Measurements from ENCODE around the gene GABRB2. TPM values are rescaled to one million over a fixed set of nuclear protein-coding genes. Genes with fewer than 3 reads are reported as not detected.

The GABRB2 gene
- total RNA-seq, 1 donor from 2014 or later: 0.21 TPM

GRCh38 chr5:161333194-161333880, 213.2 kb downstream of the GABRB2 start:
- no peak for TF ChIP-seq CTCF (conservative IDR thresholded peaks at IDR 0.05)
- H3K36me3 Mint-ChIP-seq (ENCODE audit: low read depth): peaks cover 3% of the 10 kb centered on the region
- H3K27ac Mint-ChIP-seq (ENCODE audit: unreplicated experiment): no peak overlapping the region
- peaks cover 11% of the 10 kb centered on the region for H3K4me1 Mint-ChIP-seq
- H3K27me3 Mint-ChIP-seq (ENCODE audit: low read depth): no peaks in the 10 kb centered on the region
- peaks cover 10% of the 10 kb centered on the region for H3K9me3 Mint-ChIP-seq
- no peak for DNase-seq (ENCODE audit: low read depth, low spot score)
- H3K4me3 Mint-ChIP-seq: no peak overlapping the region

- H3K27me3 Mint-ChIP-seq (ENCODE audit: low read depth): no peaks in the 10 kb centered on the region
- H3K36me3 Mint-ChIP-seq (ENCODE audit: low read depth): peaks cover 3% of the 10 kb centered on the region
- peaks cover 10% of the 10 kb centered on the region for H3K9me3 Mint-ChIP-seq
- no peak for DNase-seq (ENCODE audit: low read depth, low spot score)
- H3K4me1 Mint-ChIP-seq: peaks cover 17% of the 10 kb centered on the region
- H3K27ac Mint-ChIP-seq (ENCODE audit: unreplicated experiment): no peak overlapping the region
- no peak for TF ChIP-seq CTCF (conservative IDR thresholded peaks at IDR 0.05)
- no peak overlapping the region for H3K4me3 Mint-ChIP-seq
These were observed 214.2 kb downstream of the GABRB2 start for GRCh38 chr5:161332343-161332742.

- TF ChIP-seq CTCF (conservative IDR thresholded peaks at IDR 0.05): no peak
- no peaks in the 10 kb centered on the region for H3K36me3 Mint-ChIP-seq (ENCODE audit: low read depth)
- H3K27me3 Mint-ChIP-seq (ENCODE audit: low read depth): no peaks in the 10 kb centered on the region
- no peaks in the 10 kb centered on the region for H3K4me1 Mint-ChIP-seq
- H3K4me3 Mint-ChIP-seq: no peak overlapping the region
- no peak overlapping the region for H3K27ac Mint-ChIP-seq (ENCODE audit: unreplicated experiment)
- no peak for DNase-seq (ENCODE audit: low read depth, low spot score)
- H3K9me3 Mint-ChIP-seq: peaks cover under 1% of the 10 kb centered on the region
These were observed 232.5 kb downstream of the GABRB2 start for GRCh38 chr5:161314033-161314432.

- no peak for DNase-seq (ENCODE audit: low read depth, low spot score)
- H3K27ac Mint-ChIP-seq (ENCODE audit: unreplicated experiment): no peak overlapping the region
- H3K4me3 Mint-ChIP-seq: no peak overlapping the region
- H3K4me1 Mint-ChIP-seq: no peaks in the 10 kb centered on the region
- peaks cover 8% of the 10 kb centered on the region for H3K9me3 Mint-ChIP-seq
- no peaks in the 10 kb centered on the region for H3K36me3 Mint-ChIP-seq (ENCODE audit: low read depth)
- no peaks in the 10 kb centered on the region for H3K27me3 Mint-ChIP-seq (ENCODE audit: low read depth)
- no peak for TF ChIP-seq CTCF (conservative IDR thresholded peaks at IDR 0.05)
These were observed 233.6 kb downstream of the GABRB2 start for GRCh38 chr5:161312882-161313281.

- no peak overlapping the region for H3K27ac Mint-ChIP-seq (ENCODE audit: unreplicated experiment)
- DNase-seq (ENCODE audit: low read depth, low spot score): no peak
- peaks cover 8% of the 10 kb centered on the region for H3K9me3 Mint-ChIP-seq
- no peaks in the 10 kb centered on the region for H3K27me3 Mint-ChIP-seq (ENCODE audit: low read depth)
- no peak overlapping the region for H3K4me3 Mint-ChIP-seq
- no peaks in the 10 kb centered on the region for H3K36me3 Mint-ChIP-seq (ENCODE audit: low read depth)
- no peaks in the 10 kb centered on the region for H3K4me1 Mint-ChIP-seq
- no peak for TF ChIP-seq CTCF (conservative IDR thresholded peaks at IDR 0.05)
These were observed 234.6 kb downstream of the GABRB2 start for GRCh38 chr5:161311965-161312364.
